ENCODE results near the gene REEP3. TPM values are rescaled to one million over a fixed set of nuclear protein-coding genes. Genes with fewer than 3 reads are reported as not detected.

The REEP3 gene
- total RNA-seq, 1 experiment from 2014 or later: 135 TPM

DNA sequence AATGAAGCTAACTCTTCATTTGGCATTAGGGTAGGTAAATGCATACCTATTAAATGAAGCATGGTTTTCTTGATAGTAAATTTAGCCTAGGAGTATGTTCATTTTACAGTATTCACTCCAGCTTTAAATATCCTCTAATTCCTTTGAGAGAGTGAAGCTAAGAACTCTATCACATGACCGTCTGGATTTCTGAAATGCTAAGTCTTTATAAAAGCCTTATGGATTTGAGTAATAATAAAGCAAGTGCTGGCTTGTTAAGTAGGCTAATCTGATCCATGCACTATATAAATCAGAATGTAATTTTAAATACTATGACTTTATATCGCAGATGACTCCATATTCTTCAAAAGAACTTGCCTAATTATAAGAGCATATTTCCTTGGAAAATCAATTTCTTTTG, 64.8 kb downstream of the REEP3 start:
- no TSS peak for BruUV-seq (replicated peaks)
- intact Hi-C loops (cut with micrococcal nuclease; ENCODE audit: unreplicated experiment): no loop called here
- Histone ChIP-seq H3K36me3 (ENCODE audit: control insufficient read depth, insufficient read depth, low read length) (no peaks in the 10 kb centered on the region; the same call in 1 of the 2 replicates), H3K4me3 (ENCODE audit: low read depth in 2 of 2, low read length in 2 of 2) (no peak overlapping the region), H3K9me3 (ENCODE audit: control insufficient read depth, insufficient read depth, low read depth, low read length) (no peaks in the 10 kb centered on the region), H3K27ac (ENCODE audit: low read length) (no peak overlapping the region), H3K4me1 (ENCODE audit: control insufficient read depth, insufficient read depth, low read length) (peaks cover 11% of the 10 kb centered on the region), H3K27me3 (ENCODE audit: control insufficient read depth, insufficient read depth, low read length) (no peaks in the 10 kb centered on the region)
- ChIA-PET POLR2A (no interaction called here), CTCF (interaction anchor here (0.7 kb wide), 1 partner anchor 375 kb away, joined by 5 read pairs; no protein-coding TSS in a partner anchor)
- ATAC-seq (no peak), DNase-seq (ENCODE audit: low read depth, low spot score) (no peak)
- TF ChIP-seq POLR2AphosphoS5 (IDR thresholded peaks at IDR 0.05; ENCODE audit: low read depth, low read length): no peak
- no peak for TF ChIP-seq SIN3A (IDR thresholded peaks at IDR 0.05; ENCODE audit: borderline replicate concordance, insufficient read depth, low read depth, low read length)
- TF ChIP-seq, protein P1, sequence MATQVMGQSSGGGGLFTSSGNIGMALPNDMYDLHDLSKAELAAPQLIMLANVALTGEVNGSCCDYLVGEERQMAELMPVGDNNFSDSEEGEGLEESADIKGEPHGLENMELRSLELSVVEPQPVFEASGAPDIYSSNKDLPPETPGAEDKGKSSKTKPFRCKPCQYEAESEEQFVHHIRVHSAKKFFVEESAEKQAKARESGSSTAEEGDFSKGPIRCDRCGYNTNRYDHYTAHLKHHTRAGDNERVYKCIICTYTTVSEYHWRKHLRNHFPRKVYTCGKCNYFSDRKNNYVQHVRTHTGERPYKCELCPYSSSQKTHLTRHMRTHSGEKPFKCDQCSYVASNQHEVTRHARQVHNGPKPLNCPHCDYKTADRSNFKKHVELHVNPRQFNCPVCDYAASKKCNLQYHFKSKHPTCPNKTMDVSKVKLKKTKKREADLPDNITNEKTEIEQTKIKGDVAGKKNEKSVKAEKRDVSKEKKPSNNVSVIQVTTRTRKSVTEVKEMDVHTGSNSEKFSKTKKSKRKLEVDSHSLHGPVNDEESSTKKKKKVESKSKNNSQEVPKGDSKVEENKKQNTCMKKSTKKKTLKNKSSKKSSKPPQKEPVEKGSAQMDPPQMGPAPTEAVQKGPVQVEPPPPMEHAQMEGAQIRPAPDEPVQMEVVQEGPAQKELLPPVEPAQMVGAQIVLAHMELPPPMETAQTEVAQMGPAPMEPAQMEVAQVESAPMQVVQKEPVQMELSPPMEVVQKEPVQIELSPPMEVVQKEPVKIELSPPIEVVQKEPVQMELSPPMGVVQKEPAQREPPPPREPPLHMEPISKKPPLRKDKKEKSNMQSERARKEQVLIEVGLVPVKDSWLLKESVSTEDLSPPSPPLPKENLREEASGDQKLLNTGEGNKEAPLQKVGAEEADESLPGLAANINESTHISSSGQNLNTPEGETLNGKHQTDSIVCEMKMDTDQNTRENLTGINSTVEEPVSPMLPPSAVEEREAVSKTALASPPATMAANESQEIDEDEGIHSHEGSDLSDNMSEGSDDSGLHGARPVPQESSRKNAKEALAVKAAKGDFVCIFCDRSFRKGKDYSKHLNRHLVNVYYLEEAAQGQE (IDR thresholded peaks at IDR 0.05; ENCODE audit: insufficient read depth in 1 of 2, low read depth in 2 of 2, low read length in 1 of 2): no peak
- TF ChIP-seq CTCF (IDR thresholded peaks at IDR 0.05): no peak
- no peak for TF ChIP-seq TCF7L2 (IDR thresholded peaks at IDR 0.05; ENCODE audit: low read depth, low read length)
- in situ Hi-C loops (cut with HindIII; ENCODE audit: low pct_unique_long_range_greater_than_20kb, low sequenced_read_pairs): no loop called here

GRCh38 chr10:63587191-63587590, 66.0 kb downstream of the REEP3 start:
- Histone ChIP-seq H3K36me3 (ENCODE audit: control insufficient read depth, insufficient read depth, low read length) (no peaks in the 10 kb centered on the region; the same call in 1 of the 2 replicates), H3K27ac (ENCODE audit: low read length) (no peak overlapping the region), H3K27me3 (ENCODE audit: control insufficient read depth, insufficient read depth, low read length) (no peaks in the 10 kb centered on the region), H3K9me3 (ENCODE audit: control insufficient read depth, insufficient read depth, low read depth, low read length) (no peaks in the 10 kb centered on the region), H3K4me1 (ENCODE audit: control insufficient read depth, insufficient read depth, low read length) (peaks cover 6% of the 10 kb centered on the region), H3K4me3 (ENCODE audit: low read depth in 2 of 2, low read length in 2 of 2) (no peak overlapping the region)
- no peak for TF ChIP-seq CTCF (IDR thresholded peaks at IDR 0.05)
- TF ChIP-seq SIN3A (IDR thresholded peaks at IDR 0.05; ENCODE audit: borderline replicate concordance, insufficient read depth, low read depth, low read length): no peak
- no peak for TF ChIP-seq POLR2AphosphoS5 (IDR thresholded peaks at IDR 0.05; ENCODE audit: low read depth, low read length)
- TF ChIP-seq, protein P1 (IDR thresholded peaks at IDR 0.05; ENCODE audit: insufficient read depth in 1 of 2, low read depth in 2 of 2, low read length in 1 of 2): no peak
- TF ChIP-seq TCF7L2 (IDR thresholded peaks at IDR 0.05; ENCODE audit: low read depth, low read length): no peak
- CTCF ChIA-PET: no interaction called here
- ATAC-seq: no peak
- intact Hi-C loops (cut with micrococcal nuclease; ENCODE audit: unreplicated experiment): no loop called here
- no peak for DNase-seq (ENCODE audit: low read depth, low spot score)
- in situ Hi-C loops (cut with HindIII; ENCODE audit: low pct_unique_long_range_greater_than_20kb, low sequenced_read_pairs): no loop called here
- POLR2A ChIA-PET: no interaction called here
- no TSS peak for BruUV-seq (replicated peaks)
